Activated CD8-positive, alpha-beta T cell treated with anti-CD3 and anti-CD28 coated beads for 36 hours (primary cell): ENCODE measurements around the gene SND1. TPM values are rescaled to one million over a fixed set of nuclear protein-coding genes. Genes with fewer than 3 reads are reported as not detected.

Source experiments
- ATAC-seq: fragments of 200-7000 bp; cut with Tn5 transposase; one replicate; pipeline ENCODE4 v1.10.0; 2021; ENCODE audit warnings: mild to moderate bottlenecking, moderate library complexity
- CTCF ChIA-PET: fragments of 350-600 bp; sonication (Branson Sonifier 250); formaldehyde crosslinking; loops from one replicate; lab custom pipeline; 2021; ENCODE audit warnings: antibody characterized with exemption; lab: Charles Lee
- POLR2A ChIA-PET: fragments of 350-600 bp; sonication (Branson Sonifier 250); formaldehyde crosslinking; loops from one replicate; lab custom pipeline; 2021; ENCODE audit warnings: antibody characterized with exemption; lab: Charles Lee
- DNase-seq: peaks from one replicate; pipeline ENCODE4 v3.0.0-alpha.2; 2020
- H3K27ac Mint-ChIP-seq: one replicate; pipeline ENCODE4 v1.8.0; 2021; ENCODE audit warnings: mild to moderate bottlenecking, mixed read lengths
- H3K27me3 Mint-ChIP-seq: one replicate; pipeline ENCODE4 v1.8.0; 2021; ENCODE audit warnings: mixed read lengths
- H3K36me3 Mint-ChIP-seq: one replicate; pipeline ENCODE4 v1.8.0; 2021; ENCODE audit warnings: low read depth, mixed read lengths
- H3K4me1 Mint-ChIP-seq: one replicate; pipeline ENCODE4 v1.8.0; 2021; ENCODE audit warnings: low read depth, mixed read lengths
- H3K4me3 Mint-ChIP-seq: one replicate; pipeline ENCODE4 v1.8.0; 2021; ENCODE audit warnings: mild to moderate bottlenecking, moderate library complexity, mixed read lengths
- H3K9me3 Mint-ChIP-seq: one replicate; pipeline ENCODE4 v1.8.0; 2021; ENCODE audit warnings: mixed read lengths
- intact Hi-C: fragments of 100-400 bp; cut with micrococcal nuclease; formaldehyde crosslinking; loops from one replicate; pipeline ENCODE4 v1.10.0; 2022
- total RNA-seq, 2 experiments: library from RNA; stranded (reverse); gene quantifications; one replicate each; pipeline ENCODE4 v1.2.3, GENCODE V29; 2021
- TF ChIP-seq, protein P1 (sequence below): fragments of 200-600 bp; IDR thresholded peaks from one replicate; pipeline ENCODE4 v1.8.0; 2022; ENCODE audit warnings: antibody characterized with exemption, mild to moderate bottlenecking

Gene SND1
- total RNA-seq, 2 experiments from 2014 or later = 206 to 208 TPM

DNA sequence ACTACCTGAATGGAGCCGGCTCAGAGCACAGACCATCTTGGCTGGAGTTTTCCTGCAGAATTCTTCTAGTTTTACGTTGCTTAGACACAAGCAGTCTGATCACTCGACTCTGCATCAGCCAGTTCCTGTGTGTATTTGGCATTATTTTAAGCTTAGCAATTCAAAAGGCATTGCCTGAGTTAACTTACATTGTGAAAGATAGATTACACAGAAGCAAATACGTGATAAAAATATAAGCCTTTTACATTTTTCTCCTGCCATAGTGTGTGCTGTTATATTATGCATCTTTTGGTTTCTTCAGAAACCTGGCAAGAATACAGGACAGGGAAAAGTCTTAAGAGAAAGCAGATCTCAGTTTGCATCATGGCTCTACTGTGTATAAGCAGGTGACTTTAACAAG lies 281.2 kb downstream of the SND1 start:
- intact Hi-C loops = no loop called here
- ChIA-PET POLR2A (interaction anchor here (0.7 kb wide), 1 partner anchor 1608 kb away, joined by 3 read pairs; no protein-coding TSS in a partner anchor), CTCF (no interaction called here)
- Mint-ChIP-seq H3K4me1 (peaks cover 4% of the 10 kb centered on the region), H3K9me3 (no peaks in the 10 kb centered on the region), H3K36me3 (peaks cover 49% of the 10 kb centered on the region), H3K4me3 (no peak overlapping the region), H3K27ac (no peak overlapping the region), H3K27me3 (no peaks in the 10 kb centered on the region)
- TF ChIP-seq, protein P1, sequence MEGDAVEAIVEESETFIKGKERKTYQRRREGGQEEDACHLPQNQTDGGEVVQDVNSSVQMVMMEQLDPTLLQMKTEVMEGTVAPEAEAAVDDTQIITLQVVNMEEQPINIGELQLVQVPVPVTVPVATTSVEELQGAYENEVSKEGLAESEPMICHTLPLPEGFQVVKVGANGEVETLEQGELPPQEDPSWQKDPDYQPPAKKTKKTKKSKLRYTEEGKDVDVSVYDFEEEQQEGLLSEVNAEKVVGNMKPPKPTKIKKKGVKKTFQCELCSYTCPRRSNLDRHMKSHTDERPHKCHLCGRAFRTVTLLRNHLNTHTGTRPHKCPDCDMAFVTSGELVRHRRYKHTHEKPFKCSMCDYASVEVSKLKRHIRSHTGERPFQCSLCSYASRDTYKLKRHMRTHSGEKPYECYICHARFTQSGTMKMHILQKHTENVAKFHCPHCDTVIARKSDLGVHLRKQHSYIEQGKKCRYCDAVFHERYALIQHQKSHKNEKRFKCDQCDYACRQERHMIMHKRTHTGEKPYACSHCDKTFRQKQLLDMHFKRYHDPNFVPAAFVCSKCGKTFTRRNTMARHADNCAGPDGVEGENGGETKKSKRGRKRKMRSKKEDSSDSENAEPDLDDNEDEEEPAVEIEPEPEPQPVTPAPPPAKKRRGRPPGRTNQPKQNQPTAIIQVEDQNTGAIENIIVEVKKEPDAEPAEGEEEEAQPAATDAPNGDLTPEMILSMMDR = no peak
- DNase-seq (no peak), ATAC-seq (no peak)

DNA sequence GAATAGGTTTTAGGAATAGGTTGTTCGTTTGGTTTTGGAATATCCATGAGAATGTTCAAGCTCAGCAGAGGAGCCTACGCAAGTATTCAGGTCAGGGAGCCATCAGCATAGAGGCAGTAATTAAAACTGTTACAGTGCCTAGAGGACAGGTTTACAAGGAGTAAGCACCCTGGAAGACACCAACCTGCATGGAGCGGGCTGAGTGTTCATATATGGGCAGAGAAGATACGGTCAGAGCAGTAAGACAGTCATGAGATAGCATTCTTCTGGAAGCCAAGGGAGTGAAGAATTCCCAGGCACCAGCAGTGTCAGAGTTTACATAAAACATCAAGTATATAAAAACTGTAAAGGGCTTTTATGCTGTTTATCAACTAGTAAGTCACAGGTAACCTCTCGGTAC lies 282.7 kb downstream of the SND1 start:
- ChIA-PET POLR2A (no interaction called here), CTCF (no interaction called here)
- TF ChIP-seq, protein P1 = no peak
- no peaks in the 10 kb centered on the region for H3K9me3 Mint-ChIP-seq
- H3K36me3 Mint-ChIP-seq = peaks cover 51% of the 10 kb centered on the region
- DNase-seq = no peak
- no peak overlapping the region for H3K27ac Mint-ChIP-seq
- intact Hi-C loops = no loop called here
- H3K27me3 Mint-ChIP-seq = no peaks in the 10 kb centered on the region
- no peak for ATAC-seq
- peaks cover 4% of the 10 kb centered on the region for H3K4me1 Mint-ChIP-seq
- no peak overlapping the region for H3K4me3 Mint-ChIP-seq

DNA sequence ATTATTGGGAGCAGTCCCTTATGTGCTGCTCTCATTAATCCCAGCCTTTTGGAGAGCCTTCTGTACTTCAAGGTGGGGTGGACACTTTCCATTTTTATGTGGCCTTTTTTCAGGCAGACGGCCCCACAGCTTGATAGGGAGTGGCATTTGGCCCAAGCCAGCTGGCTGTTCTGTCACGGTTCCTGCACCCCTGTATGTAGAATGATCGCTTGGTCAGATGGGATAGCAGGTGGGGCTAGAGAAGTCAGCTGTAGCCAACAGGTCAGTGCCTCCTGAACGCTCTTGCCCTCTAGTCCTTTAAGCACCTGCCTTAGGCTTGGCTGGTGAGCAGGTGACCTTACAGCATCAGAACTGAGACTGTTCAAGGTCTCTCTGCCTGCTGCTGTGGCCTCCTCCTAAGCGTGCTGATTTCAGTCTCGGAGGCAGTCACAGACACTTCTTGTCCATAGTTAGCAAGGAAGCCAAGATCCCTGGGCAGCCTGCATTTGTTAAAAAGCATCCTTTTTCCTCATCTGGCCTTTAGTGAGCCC lies 283.9 kb downstream of the SND1 start:
- H3K27me3 Mint-ChIP-seq = no peaks in the 10 kb centered on the region
- no peak overlapping the region for H3K27ac Mint-ChIP-seq
- POLR2A ChIA-PET = no interaction called here
- H3K4me1 Mint-ChIP-seq = peaks cover 4% of the 10 kb centered on the region
- DNase-seq (no peak), ATAC-seq (no peak)
- intact Hi-C loops = no loop called here
- peaks cover 41% of the 10 kb centered on the region for H3K36me3 Mint-ChIP-seq
- no peaks in the 10 kb centered on the region for H3K9me3 Mint-ChIP-seq
- CTCF ChIA-PET = no interaction called here
- H3K4me3 Mint-ChIP-seq = no peak overlapping the region
- TF ChIP-seq, protein P1 = no peak

DNA sequence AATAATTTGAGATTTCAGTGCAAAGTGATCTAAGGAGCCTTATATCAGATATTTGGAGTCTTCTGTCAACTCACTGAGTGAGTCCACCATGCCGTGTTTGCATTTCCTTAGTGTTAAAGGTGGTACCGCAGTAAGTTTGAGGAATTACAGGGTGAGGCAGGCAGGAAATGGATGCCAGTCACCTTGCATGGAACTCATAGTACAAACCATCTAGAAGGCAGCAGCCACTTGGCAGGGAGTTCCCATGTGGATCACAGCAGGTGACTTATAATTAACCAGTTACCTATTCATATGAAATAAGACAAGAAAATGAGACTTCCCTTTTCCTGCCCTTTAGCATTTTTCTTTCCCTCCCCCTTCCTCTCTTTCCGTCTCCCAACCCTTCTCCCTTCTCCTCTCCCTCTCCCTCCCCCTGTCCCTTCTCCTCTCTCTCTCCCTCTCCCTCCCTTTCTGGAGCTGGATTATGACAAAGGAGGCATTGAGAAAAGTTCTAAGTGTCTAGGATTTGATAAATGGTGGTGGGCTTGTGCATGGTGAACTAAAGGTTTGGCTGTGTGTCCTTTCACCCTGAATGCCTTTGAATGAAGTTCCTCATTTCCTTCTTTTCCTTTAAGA lies 285.2 kb downstream of the SND1 start:
- DNase-seq (no peak), ATAC-seq (no peak)
- intact Hi-C loops = no loop called here
- TF ChIP-seq, protein P1 = no peak
- H3K4me3 Mint-ChIP-seq = no peak overlapping the region
- H3K4me1 Mint-ChIP-seq = peaks cover 4% of the 10 kb centered on the region
- POLR2A ChIA-PET = no interaction called here
- CTCF ChIA-PET = no interaction called here
- no peaks in the 10 kb centered on the region for H3K9me3 Mint-ChIP-seq
- peaks cover 34% of the 10 kb centered on the region for H3K36me3 Mint-ChIP-seq
- H3K27ac Mint-ChIP-seq = no peak overlapping the region
- H3K27me3 Mint-ChIP-seq = no peaks in the 10 kb centered on the region

DNA sequence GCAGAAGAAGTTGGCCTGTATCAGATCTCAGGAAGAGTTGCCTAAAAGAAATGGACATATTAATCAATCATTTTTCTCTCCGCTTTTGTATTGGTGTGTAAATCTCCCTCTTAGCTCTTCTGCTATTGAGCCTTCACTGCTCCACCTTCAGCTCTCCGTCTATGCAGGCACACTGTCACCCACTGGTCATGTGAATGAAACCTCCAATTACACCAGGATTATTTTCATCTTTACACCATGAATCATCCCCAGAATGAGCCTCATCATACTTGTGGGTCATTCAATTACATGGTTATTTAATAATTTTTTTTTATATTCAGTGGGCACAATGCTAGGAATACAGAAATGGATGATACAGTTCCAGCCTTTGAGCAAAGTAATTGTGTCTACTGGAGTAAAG lies 286.6 kb downstream of the SND1 start:
- H3K27ac Mint-ChIP-seq = no peak overlapping the region
- TF ChIP-seq, protein P1 = no peak
- no peaks in the 10 kb centered on the region for H3K27me3 Mint-ChIP-seq
- DNase-seq = no peak
- H3K36me3 Mint-ChIP-seq = peaks cover 27% of the 10 kb centered on the region
- POLR2A ChIA-PET = no interaction called here
- no peaks in the 10 kb centered on the region for H3K9me3 Mint-ChIP-seq
- CTCF ChIA-PET = interaction anchor here (1.2 kb wide), 1 partner anchor 103 kb away, joined by 3 read pairs; no protein-coding TSS in a partner anchor
- no peak overlapping the region for H3K4me3 Mint-ChIP-seq
- H3K4me1 Mint-ChIP-seq = peaks cover 4% of the 10 kb centered on the region
- ATAC-seq = no peak
- intact Hi-C loops = no loop called here
